SW480 (cell line): ENCODE measurements around the gene APOBEC3F.
"Not testable (repeated sequence)": the region's sequence is repeated elsewhere in the genome, so short reads cannot be mapped to it uniquely, and the experiment has no call there.

ENCODE experiments used
- DNase-seq: peaks from one replicate; pipeline ENCODE4 v3.0.0-alpha.2; 2016; ENCODE audit warnings: low spot score

Gene APOBEC3F

DNA sequence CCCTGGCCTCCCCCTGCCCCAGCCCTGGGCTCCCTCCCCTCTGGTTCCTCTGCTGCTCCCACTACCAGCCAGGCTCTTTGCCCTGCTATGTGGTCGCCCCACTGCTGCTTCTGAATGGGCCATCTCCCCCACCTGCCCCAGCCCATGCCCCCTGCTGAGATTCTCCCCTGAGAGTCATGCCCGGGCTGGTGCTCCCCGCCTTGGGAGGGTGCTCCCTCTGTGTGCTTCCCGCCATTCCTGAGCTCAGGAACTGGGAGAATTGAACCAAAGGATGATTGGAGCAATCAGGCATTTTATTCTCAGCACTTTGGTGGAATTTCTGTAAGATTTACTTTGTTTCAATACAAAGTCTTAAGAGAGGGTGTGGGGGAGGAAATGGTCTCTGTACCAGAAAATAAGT is 12.9 kb upstream of the APOBEC3F start:
- no peak for DNase-seq

DNA sequence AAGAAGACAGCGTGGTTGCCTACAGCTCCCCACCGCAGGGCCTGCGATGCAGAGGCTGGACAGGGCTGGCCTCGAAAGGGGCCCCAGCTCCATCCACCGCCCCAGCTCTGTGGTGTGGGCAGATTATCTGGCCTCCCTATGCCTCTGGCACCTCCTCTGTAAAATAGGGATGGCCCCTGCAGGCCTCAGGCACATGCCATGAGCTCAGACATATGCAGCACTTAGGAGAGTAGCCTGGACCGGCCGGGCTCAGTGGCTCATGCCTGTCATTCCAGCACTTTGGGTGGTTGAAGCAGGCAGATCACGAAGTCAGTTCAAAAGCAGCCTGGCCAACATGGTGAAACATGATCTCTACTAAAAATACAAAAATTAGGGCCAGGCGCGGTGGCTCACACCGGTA is 12.4 kb upstream of the APOBEC3F start:
- no peak for DNase-seq

DNA sequence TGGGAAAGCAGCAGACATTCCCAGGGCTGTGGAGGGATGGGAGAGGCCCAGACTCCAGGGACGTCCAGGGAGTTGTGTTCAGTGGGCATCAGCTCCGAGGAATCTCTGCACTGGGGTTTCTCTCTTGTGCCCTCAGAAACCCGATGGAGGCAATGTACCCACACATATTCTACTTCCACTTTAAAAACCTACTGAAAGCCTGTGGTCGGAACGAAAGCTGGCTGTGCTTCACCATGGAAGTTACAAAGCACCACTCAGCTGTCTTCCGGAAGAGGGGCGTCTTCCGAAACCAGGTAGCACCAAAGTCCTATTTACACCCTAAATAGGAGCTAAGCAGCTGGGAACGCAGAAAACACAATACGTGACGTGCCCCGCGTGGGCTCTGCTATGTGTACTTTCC is 11.4 kb upstream of the APOBEC3F start:
- no peak for DNase-seq

DNA sequence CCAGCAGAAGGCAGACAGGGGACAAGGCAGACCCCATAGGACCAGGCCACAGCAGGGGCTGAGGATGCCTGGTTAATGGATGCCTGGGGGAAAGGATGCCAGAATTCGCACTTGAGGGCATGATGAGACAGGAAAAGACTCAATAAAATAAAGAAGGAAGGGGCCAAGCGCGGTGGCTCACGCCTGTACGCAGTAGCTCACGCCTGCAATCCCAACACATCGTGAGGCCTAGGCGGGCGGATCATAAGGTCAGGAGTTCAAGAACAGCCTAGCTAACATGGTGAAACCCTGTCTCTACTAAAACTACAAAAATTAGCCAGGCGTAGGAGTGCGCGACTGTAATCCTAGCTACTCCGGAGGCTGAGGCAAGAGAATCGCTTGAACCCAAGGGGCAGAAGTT is 10.0 kb upstream of the APOBEC3F start:
- no peak for DNase-seq

DNA sequence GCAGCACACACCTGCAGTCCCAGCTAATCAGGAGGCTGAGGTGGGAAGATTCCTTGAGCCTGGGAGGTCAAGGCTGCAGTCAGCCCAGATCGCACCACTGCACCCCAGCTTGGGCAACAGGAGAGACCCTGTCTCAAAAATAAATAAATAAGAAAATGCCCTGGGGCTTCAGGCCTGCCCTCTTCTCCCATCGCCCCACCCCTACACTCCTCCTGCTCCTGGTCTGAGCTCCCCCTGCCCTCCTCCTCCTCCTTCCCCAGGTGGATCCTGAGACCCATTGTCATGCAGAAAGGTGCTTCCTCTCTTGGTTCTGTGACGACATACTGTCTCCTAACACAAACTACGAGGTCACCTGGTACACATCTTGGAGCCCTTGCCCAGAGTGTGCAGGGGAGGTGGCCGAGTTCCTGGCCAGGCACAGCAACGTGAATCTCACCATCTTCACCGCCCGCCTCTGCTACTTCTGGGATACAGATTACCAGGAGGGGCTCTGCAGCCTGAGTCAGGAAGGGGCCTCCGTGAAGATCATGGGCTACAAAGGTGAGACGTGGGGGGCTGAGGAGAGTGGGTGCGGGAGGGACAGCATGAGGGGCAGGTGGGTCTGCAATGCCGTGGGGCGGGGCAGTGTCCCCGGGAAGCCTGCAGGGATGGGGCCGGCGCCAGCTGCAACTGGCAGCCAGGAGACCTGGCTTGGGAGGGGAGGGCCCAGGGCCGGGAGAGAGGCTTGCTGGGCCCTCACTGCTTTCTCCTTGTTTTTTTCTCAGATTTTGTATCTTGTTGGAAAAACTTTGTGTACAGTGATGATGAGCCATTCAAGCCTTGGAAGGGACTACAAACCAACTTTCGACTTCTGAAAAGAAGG is 9.0 kb upstream of the APOBEC3F start:
- DNase-seq: not testable (repeated sequence)

DNA sequence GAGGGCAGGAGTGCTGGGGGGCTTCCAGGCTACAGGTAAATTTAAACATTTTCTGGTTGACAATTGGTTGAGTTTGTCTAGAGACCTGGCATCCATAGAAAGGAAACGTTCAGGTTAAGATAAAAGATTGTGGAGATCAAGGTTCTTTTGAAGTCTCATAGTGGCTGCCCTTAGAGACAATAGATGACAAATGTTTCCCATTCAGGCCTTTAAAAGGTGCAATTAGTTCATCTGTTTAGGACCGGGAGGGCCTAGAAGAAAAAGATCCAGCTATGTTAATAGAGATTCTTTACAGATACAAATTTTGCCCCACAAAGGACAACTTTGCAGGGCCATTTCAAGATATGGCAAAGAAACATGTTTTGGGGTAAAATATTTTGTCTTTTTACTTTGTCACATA is 3.6 kb upstream of the APOBEC3F start:
- not testable (repeated sequence) for DNase-seq

DNA sequence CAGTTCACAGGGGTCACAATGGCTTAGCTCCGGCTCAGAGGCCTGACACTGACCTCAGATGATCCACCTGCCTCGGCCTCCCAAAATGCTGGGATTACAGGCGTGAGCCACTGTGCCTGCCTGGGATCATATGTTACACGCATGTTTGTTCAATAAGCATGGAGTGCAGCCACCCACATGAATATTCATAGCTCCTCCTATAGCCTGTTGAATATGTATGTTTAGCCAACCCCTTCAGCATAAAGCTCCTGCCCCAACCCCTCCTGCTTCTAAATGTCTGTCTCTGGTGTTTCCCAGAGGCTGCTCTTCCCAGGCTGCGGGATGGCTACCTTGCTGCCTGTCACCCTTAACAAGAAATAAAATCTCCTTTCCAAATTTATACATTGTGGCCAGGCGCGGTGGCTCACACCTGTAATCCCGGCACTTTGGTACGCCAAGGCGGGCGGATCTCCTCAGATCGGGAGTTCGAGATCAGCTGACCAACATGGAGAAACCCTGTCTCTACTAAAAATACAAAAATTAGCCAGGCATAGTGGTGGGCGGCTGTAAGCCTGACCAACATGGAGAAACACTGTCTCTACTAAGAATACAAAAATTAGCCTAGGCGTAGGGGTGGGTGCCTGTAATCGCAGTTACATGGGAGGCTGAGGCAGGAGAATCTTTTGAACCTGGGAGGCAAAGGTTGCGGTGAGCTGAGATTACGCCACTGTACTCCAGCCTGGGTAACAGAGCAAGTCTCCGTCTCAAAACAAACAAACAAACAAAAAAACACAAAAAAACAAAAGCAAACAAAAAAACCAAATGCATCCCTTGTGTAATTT is 1.1 kb upstream of the APOBEC3F start:
- no peak for DNase-seq

DNA sequence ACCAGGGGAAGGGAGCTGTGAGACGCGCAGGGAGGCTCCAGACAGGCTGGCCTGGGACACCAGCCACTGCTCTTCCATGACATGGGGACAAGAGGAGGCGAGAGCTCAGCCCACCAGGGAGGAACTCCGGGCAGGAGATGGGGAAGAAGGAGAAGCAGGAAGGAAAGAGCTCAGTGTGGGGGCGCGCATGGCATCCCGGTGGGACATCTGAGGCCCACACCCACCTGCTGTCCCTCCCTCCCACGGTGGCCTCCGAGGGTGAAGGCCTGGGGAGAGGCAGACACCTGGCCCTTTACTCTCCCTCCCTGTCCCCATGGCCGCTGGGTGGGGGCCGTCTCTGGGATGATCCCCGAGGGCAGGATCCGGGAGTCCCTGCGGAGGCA is 518 bp upstream of the APOBEC3F start:
- not testable (repeated sequence) for DNase-seq

DNA sequence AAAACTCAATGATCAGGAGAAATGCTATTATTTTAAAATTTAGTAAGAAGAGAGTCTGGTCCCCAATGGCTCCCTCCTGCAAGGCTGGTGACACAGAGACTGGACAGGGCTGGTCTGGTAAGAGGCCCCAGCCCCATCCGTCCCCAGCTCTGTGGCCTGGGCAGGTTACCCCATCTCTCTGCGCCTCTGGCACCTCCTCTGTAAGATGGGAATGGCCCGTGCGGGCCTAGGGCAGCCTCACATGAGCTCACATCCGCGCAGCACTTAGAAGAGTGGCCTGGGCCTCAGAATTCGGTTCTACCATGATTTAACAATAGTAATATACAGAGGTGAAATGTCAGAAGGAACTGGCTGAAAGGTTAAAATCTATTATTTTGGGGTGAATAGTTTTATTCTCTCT is 1.2 kb downstream of the APOBEC3F start:
- DNase-seq: no peak

DNA sequence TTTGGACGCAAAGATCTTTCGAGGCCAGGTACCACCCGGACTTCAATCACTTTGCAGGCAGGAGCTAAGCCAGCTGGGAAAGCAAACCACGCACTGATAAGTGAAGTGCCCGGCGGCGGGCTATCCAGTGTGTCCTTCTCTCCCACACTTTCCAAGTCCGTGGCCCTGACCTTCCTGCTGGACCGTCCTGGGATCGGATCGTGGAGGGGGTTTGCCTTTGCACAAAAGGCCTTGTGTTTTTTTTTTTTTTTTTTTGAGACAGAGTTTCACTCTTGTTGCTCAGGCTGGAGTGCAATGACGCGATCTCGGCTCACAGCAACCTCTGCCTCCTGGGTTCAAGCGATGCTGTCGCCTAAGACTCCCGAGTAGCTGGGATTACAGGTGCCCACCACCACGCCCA is 2.4 kb downstream of the APOBEC3F start:
- not testable (repeated sequence) for DNase-seq

DNA sequence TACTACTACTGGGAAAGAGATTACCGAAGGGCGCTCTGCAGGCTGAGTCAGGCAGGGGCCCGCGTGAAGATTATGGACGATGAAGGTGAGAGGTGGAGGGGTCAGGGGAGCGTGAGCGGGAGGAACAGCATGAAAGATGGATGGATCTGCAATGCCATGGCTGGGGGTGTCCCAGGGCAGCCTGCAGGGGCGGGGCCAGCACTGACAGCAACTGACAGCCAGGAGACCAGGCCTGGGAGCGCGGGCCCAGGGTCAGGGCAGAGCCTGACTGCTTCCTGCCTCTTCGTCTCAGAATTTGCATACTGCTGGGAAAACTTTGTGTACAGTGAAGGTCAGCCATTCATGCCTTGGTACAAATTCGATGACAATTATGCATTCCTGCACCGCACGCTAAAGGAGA is 4.5 kb downstream of the APOBEC3F start:
- DNase-seq: not testable (repeated sequence)

DNA sequence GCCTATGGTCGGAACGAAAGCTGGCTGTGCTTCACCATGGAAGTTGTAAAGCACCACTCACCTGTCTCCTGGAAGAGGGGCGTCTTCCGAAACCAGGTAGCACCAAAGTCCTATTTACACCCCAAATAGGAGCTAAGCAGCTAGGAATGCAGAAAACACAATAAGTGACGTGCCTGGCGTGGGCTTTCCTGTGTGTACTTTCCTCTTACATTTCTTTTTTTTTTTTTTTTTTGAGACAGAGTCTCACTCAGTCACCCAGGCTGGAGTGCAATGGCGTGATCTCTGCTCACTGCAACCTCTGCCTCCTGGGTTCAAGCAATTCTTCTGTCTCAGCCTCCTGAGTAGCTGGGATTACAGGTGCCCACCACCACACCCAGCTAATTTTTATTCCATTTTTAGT is 8.8 kb downstream of the APOBEC3F start:
- not testable (repeated sequence) for DNase-seq

DNA sequence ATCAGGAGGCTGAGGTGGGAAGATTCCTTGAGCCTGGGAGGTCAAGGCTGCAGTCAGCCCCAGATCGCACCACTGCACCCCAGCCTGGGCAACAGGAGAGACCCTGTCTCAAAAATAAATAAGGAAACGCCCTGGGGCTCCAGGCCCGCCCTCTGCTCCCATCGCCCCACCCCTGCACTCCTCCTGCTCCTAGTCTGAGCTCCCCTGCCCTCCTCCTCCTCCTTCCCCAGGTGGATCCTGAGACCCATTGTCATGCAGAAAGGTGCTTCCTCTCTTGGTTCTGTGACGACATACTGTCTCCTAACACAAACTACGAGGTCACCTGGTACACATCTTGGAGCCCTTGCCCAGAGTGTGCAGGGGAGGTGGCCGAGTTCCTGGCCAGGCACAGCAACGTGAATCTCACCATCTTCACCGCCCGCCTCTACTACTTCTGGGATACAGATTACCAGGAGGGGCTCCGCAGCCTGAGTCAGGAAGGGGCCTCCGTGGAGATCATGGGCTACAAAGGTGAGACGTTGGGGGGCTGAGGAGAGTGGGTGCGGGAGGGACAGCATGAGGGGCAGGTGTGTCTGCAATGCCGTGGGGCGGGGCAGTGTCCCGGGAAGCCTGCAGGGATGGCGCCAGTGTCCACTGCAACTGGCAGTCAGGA is 11.3 kb downstream of the APOBEC3F start:
- DNase-seq: not testable (repeated sequence)

DNA sequence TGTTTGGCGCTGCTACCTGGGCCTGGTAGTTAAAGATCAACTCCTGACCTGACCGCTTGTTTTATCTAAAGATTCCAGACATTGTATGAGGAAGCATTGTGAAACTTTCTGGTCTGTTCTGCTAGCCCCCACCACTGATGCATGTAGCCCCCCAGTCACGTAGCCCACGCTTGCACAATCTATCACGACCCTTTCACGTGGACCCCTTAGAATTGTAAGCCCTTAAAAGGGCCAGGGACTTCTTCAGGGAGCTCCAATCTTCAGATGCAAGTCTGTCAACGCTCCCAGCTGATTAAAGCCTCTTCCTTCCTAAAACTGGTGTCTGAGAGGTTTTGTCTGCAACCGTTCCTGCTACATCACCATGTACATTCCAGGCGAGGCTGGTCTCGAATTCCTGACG is 15.0 kb downstream of the APOBEC3F start:
- no peak for DNase-seq

DNA sequence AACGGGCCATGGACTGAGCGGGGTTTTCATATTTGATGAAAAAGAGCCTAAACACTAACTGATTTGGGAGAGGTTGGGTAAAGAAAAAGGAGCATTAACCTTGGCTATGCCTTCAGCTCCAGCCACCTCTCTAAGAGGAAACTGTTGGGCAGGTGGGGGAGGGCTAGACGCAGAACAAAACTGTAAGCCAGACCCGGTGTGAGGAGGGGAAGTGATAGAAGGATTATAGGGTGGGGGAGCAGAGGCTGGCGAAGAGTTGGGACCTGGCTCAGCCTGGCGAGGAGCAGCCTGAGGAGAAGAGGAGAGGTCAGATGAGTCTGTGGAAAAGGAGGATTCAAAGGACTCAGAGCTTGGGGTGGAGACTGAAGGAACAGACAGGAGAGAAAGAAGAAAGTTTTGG is 20.6 kb downstream of the APOBEC3F start:
- not testable (repeated sequence) for DNase-seq

DNA sequence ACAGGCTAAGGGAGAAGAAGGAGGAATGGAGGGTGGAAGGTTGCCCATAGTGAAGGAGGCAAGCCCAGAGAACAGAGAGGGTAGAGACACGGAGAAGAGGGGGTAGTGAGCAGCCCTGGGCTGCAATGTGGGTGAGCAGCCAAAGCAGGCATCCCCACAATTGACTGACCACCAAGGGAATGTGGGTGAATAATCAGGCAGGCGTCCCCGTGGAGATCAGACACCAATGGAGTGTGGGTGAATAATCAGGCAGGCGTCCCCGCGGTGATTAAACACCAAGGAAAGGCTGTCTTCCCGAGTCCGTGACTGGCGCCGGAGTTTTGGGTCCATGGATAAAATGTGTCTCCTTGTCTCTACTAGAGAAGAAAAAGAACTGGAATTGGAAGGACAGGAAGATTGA is 21.3 kb downstream of the APOBEC3F start:
- not testable (repeated sequence) for DNase-seq

DNA sequence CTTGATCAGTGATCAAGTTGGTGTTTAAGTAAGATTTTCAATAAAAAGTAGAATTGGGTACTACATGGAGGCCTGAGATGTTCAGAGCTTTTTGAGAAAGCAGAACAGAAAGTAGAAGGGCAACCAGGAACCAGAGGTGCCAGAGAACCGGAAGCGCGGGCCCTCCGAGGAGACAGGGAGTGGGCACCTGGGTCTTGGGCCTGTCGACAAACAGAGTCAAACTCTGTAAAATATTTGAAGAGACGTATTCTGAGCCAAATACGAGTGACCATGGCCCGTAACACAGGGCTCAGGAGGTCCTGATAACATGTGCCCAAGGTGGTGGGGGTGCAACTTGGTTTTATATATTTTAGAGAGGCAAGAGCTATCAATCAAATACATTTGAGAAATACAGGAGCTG is 23.2 kb downstream of the APOBEC3F start:
- DNase-seq: not testable (repeated sequence)

DNA sequence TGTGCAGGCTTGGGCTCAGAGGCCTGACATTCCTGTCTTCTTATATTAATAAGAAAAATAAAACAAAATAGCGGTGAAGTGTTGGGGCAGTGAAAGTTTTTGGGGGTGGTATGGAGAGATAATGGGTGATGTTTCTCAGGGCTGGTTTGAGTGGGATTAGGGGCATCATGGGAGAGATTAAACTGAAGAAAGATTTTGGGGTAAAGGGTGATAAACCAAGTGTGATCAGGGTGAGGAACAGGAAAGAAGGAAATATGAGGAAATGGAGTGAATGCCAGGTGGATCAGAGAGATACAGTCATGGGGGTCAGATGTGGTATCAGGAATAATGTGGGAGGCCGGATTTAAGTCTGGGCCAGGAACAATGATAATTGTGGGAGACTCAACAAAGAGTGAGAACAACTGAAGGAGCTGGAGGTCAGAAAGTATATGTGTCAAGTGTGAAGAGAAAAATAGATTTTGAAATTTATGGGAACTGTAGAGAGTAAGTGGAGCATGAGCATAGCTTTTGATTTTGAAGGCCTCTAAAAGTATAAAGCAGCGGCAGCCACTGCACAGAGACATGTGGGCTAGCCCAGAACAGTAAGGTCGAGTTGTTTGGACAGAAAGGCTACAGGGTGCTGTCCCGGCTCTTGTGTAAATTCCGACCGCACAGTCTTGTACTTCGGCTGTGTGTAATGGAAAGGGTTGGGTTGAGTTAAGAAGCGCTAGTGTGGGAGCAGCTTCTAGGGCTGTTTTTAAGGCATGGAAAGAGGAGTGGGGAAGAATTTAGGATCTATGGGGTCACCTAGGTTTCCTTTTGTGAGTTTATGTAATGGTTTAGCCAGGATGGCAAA is 26.0 kb downstream of the APOBEC3F start:
- peak; percentile 44 for DNase-seq

DNA sequence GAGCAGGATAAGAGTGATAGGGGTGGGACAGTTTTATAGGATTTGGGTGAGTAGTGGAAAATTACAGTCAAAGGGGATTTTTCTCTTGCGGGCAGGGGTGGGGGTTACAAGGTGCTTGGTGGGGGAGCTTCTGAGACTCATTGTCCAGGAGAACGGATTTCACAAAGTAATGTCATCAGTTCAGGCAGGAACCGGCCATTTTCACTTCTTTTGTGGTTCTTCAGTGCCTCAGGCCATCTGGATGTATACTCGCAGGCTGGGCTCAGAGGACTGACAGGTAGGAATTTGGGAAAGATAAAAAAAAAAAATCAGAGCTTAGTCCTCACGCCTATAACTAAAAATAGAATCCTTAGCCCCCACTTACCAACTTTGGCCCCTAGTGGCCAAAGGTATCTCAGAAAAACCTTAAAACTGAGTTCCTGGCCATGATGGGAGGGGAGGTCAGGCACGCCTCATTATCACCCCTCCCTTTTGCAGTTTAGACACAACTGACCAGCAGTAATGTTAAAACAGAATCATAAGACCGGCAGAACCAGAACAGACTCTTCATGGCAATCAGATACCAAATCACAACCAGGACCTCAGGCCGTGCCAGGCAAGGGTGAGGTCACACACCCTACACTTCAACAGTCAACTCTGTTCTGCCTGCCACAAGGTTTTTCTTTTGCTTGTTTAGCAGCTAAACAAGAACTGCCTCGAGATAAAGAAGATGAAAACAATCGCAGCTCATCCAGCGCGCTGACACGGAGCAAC is 27.5 kb downstream of the APOBEC3F start:
- no peak for DNase-seq

DNA sequence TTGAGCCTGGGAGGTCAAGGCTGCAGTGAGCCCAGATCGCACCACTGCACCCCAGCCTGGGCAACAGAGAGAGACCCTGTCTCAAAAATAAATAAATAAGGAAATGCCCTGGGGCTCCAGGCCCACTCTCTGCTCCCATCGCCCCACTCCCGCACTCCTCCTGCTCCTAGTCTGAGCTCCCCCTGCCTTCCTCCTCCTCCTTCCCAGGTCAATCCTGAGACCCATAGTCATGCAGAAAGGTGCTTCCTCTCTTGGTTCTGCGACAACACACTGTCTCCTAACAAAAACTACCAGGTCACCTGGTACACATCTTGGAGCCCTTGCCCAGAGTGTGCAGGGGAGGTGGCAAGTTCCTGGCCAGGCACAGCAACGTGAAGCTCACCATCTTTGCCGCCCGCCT is 29.5 kb downstream of the APOBEC3F start:
- no peak for DNase-seq

DNA sequence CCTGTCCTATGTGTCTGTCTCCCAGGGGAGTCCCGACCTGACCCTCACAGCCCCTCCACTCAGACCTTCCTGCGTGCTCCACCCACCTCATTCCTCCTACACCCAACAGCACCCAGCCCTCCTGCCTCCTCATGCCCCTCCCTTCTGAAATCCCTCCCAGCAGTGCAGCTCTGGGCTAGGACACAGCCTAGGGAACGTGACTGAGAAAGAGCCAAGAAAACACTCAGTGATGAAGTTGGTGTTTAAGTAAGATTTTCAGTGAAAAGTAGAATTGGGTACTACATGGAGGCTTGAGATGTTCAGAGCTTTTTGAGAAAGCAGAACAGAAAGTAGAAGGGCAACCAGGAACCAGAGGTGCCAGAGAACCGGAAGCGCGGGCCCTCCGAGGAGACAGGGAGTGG is 31.9 kb downstream of the APOBEC3F start:
- DNase-seq: not testable (repeated sequence)
